OCI-LY7 (cell line): Measurements from ENCODE around the gene SYNGR4. TPM values are rescaled to one million over a fixed set of nuclear protein-coding genes. Genes with fewer than 3 reads are reported as not detected.

Source experiments
- BruUV-seq: library from RNA; stranded (reverse); fragments of 400-500 nt; replicated peaks from 2 replicates; lab custom pipeline; 2021; lab: Mats Ljungman, UMichigan
- CTCF ChIA-PET: fragments of 300-600 bp; sonication (Branson Sonifier 250); formaldehyde crosslinking; loops from one replicate; lab custom pipeline; 2022; ENCODE audit warnings: antibody characterized with exemption; ENCODE audit not compliant: unreplicated experiment; lab: Charles Lee
- POLR2A ChIA-PET: fragments of 300-600 bp; sonication (Branson Sonifier 250); formaldehyde crosslinking; loops from one replicate; lab custom pipeline; 2022; ENCODE audit warnings: antibody characterized with exemption; lab: Charles Lee
- DNase-seq: peaks from one replicate; pipeline ENCODE4 v3.0.0-alpha.2; 2015; ENCODE audit warnings: low spot score
- H2AFZ ChIP-seq: fragments of 200-600 bp; sonication (generic), shearing (Covaris generic); 2 replicates; pipeline ENCODE4 v1.6.1; 2014; ENCODE audit warnings: mild to moderate bottlenecking, antibody characterized with exemption, low read length, moderate library complexity
- H3K27ac ChIP-seq: fragments of 200-600 bp; sonication (generic); 2 replicates; pipeline ENCODE4 v1.5.1; 2014; ENCODE audit warnings: mixed run types, low read depth, mild to moderate bottlenecking, moderate library complexity, low read length, inconsistent platforms; ENCODE audit not compliant: poor library complexity, severe bottlenecking
- H3K36me3 ChIP-seq: fragments of 200-600 bp; sonication (generic); 2 replicates; pipeline ENCODE4 v1.6.1; 2014; ENCODE audit warnings: mild to moderate bottlenecking, antibody characterized with exemption, low read length, moderate library complexity, mixed read lengths; ENCODE audit not compliant: insufficient read depth
- H3K4me1 ChIP-seq: fragments of 200-600 bp; sonication (generic); 2 replicates; pipeline ENCODE4 v1.5.1; 2014; ENCODE audit warnings: mild to moderate bottlenecking, low read length; ENCODE audit not compliant: insufficient read depth, poor library complexity, severe bottlenecking
- H3K4me2 ChIP-seq: fragments of 200-600 bp; sonication (generic); 2 replicates; pipeline ENCODE4 v1.6.1; 2014; ENCODE audit warnings: mild to moderate bottlenecking, low read length
- H3K4me3 ChIP-seq: fragments of 200-600 bp; sonication (generic); 2 replicates; pipeline ENCODE4 v1.5.1; 2014; ENCODE audit warnings: mild to moderate bottlenecking, low read depth, low read length; ENCODE audit not compliant: poor library complexity, severe bottlenecking
- H3K79me2 ChIP-seq: fragments of 200-600 bp; sonication (generic); 2 replicates; pipeline ENCODE4 v1.6.1; 2016; ENCODE audit warnings: low read depth, mild to moderate bottlenecking, low read length, moderate library complexity, mixed read lengths; ENCODE audit not compliant: insufficient read depth
- H3K9me2 ChIP-seq: fragments of 200-600 bp; sonication (generic); 2 replicates; pipeline ENCODE4 v1.6.1; 2016; ENCODE audit warnings: mild to moderate bottlenecking, low read length, mixed read lengths; ENCODE audit not compliant: insufficient read depth
- H3K9me3 ChIP-seq: fragments of 200-600 bp; sonication (generic); 2 replicates; pipeline ENCODE4 v1.6.1; 2014; ENCODE audit warnings: mild to moderate bottlenecking, mixed run types, low read length, mixed read lengths
- H4K20me1 ChIP-seq: fragments of 200-600 bp; sonication (generic); 2 replicates; pipeline ENCODE4 v1.6.1; 2014; ENCODE audit warnings: mild to moderate bottlenecking, antibody characterized with exemption, low read length, moderate library complexity, mixed read lengths; ENCODE audit not compliant: insufficient read depth
- EZH2phosphoT487 ChIP-seq: fragments of 200-600 bp; sonication (generic); IDR thresholded peaks from 2 replicates; pipeline ENCODE4 v1.6.1; 2018; ENCODE audit warnings: low read depth, borderline replicate concordance, mild to moderate bottlenecking, mixed run types, antibody characterized with exemption, low read length, moderate library complexity, mixed read lengths
- intact Hi-C: fragments of 100-400 bp; cut with micrococcal nuclease; formaldehyde crosslinking; loops from one replicate; pipeline ENCODE4 v1.10.0; 2022; ENCODE audit not compliant: unreplicated experiment
- total RNA-seq, 2 experiments: library from RNA; depleted of rRNA in 1 of 2; stranded (reverse); fragments of >200 nt in 1 of 2; shearing (Covaris generic) in 1 of 2; gene quantifications; 2 replicates each; pipeline ENCODE4 v1.2.3, GENCODE V29; 2014 to 2022
- TF ChIP-seq, protein P1 (sequence below): fragments of 200-600 bp; sonication (generic); conservative IDR thresholded peaks from 2 replicates; pipeline ENCODE4 v1.5.1; 2014; ENCODE audit warnings: mild to moderate bottlenecking, antibody characterized with exemption, low read length, moderate library complexity, mixed read lengths

SYNGR4 gene
- total RNA-seq, 2 experiments from 2014 or later, result 0.38 to 1.2 TPM

DNA sequence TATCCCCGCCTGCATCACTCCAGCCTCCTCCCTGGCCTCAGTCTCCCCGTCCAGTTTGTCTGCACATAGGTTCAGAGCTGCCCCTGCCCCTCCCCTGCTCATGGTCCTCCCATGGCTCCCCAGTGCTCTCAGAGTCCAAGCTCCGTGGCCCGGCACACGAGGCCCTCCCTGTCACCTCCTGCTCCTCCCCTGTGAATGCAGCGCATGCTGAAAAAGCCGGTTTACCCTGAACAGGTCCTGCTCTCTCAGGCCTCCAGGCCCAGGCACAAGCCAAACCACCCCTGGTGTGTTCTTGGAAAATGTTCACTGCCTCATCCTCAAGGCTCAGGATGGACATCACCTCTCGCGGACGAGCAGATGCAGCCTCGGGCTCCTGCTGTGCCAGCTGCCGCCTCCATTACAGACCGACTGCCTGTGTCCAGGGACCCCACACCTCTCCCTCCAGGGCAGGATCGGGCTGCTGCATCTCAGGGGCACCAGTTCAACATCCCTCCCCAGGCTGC, 25.9 kb upstream of the SYNGR4 start:
- no peaks in the 10 kb centered on the region for H3K9me2 ChIP-seq
- H3K36me3 ChIP-seq, result no peaks in the 10 kb centered on the region; the same call in 1 of the 2 replicates
- no peak for TF ChIP-seq EZH2phosphoT487
- TF ChIP-seq, protein P1, sequence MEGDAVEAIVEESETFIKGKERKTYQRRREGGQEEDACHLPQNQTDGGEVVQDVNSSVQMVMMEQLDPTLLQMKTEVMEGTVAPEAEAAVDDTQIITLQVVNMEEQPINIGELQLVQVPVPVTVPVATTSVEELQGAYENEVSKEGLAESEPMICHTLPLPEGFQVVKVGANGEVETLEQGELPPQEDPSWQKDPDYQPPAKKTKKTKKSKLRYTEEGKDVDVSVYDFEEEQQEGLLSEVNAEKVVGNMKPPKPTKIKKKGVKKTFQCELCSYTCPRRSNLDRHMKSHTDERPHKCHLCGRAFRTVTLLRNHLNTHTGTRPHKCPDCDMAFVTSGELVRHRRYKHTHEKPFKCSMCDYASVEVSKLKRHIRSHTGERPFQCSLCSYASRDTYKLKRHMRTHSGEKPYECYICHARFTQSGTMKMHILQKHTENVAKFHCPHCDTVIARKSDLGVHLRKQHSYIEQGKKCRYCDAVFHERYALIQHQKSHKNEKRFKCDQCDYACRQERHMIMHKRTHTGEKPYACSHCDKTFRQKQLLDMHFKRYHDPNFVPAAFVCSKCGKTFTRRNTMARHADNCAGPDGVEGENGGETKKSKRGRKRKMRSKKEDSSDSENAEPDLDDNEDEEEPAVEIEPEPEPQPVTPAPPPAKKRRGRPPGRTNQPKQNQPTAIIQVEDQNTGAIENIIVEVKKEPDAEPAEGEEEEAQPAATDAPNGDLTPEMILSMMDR, result no peak
- intact Hi-C loops, result no loop called here
- no peaks in the 10 kb centered on the region for H4K20me1 ChIP-seq
- no peak overlapping the region for H2AFZ ChIP-seq
- H3K9me3 ChIP-seq, result no peaks in the 10 kb centered on the region
- no peak overlapping the region for H3K4me2 ChIP-seq
- peaks cover 15% of the 10 kb centered on the region for H3K4me1 ChIP-seq
- POLR2A ChIA-PET, result no interaction called here
- no peak overlapping the region for H3K4me3 ChIP-seq
- no peak overlapping the region for H3K27ac ChIP-seq
- H3K79me2 ChIP-seq, result no peaks in the 10 kb centered on the region
- no TSS peak for BruUV-seq
- DNase-seq, result no peak
- CTCF ChIA-PET, result no interaction called here

DNA sequence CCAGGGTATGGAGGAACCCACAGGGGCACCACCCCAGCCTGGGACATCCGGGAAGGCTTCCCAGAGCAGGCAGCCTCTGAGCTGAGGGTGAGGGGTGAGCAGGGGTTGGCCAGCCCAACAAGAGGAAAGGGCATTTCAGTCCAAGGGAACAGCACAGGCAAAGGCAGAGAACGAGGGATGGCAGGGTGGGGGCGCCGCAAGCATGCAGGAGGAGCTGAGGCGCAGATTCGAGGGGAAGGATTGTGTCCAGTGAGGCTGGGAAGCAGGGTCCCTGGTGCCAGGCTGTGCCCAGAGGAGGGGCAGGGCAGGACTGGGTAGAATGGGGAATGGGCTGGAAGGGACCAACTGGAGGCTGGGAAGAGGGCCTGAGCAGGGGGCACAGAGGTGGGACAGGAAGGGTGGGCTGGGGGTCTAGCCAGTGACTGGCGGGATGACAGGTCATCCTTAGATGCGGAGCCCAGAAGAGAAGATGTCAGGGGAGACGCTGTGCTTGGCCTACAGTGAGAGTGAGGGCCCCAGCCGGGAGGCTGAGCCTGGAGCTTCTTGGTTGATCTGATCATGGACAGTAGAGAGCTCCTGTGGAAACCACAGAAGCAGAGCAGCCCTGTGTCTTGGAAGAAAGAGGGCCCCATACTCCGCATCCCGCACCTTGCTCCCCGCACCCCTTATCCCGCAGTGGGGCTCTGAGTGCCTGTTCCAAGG, 25.2 kb upstream of the SYNGR4 start:
- Histone ChIP-seq H3K4me2 (no peak overlapping the region), H3K27ac (no peak overlapping the region), H3K9me3 (no peaks in the 10 kb centered on the region), H2AFZ (no peak overlapping the region), H3K79me2 (no peaks in the 10 kb centered on the region), H3K4me1 (peaks cover 10% of the 10 kb centered on the region), H4K20me1 (no peaks in the 10 kb centered on the region), H3K36me3 (no peaks in the 10 kb centered on the region; the same call in 1 of the 2 replicates), H3K9me2 (no peaks in the 10 kb centered on the region), H3K4me3 (no peak overlapping the region)
- no TSS peak for BruUV-seq
- CTCF ChIA-PET, result no interaction called here
- TF ChIP-seq, protein P1, result no peak
- no peak for TF ChIP-seq EZH2phosphoT487
- POLR2A ChIA-PET, result no interaction called here
- intact Hi-C loops, result no loop called here
- no peak for DNase-seq

DNA sequence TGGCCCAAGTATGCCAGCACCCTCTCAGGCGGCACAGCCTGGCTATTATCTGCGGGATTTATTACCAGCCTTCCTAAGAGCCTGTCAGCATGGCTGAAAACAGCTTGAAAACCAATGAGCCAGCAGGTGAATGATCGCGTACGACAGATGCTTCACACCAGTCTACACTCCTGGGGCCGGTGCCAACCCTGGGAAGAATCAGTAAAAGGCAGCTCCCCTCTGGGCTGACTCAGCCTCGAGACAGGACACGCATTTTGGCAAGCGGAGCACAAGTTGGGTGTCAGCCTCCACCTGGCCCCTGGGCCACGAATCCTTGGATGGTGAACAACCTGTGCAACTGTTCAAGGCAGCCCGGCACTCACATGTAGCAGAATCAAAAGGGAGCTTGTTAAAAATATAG, 23.2 kb upstream of the SYNGR4 start:
- Histone ChIP-seq H3K9me2 (no peaks in the 10 kb centered on the region), H3K4me3 (no peak overlapping the region), H3K27ac (no peak overlapping the region), H3K79me2 (no peaks in the 10 kb centered on the region), H4K20me1 (no peaks in the 10 kb centered on the region), H2AFZ (no peak overlapping the region), H3K36me3 (no peaks in the 10 kb centered on the region; the same call in 1 of the 2 replicates), H3K4me2 (no peak overlapping the region), H3K9me3 (no peaks in the 10 kb centered on the region), H3K4me1 (no peaks in the 10 kb centered on the region)
- ChIA-PET POLR2A (no interaction called here), CTCF (no interaction called here)
- intact Hi-C loops, result no loop called here
- DNase-seq, result no peak
- TF ChIP-seq, protein P1, result no peak
- no peak for TF ChIP-seq EZH2phosphoT487
- BruUV-seq, result no TSS peak
